Memory B cell (primary cell): Measurements from ENCODE around the gene NEK11.
"Not testable (repeated sequence)": the region's sequence is repeated elsewhere in the genome, so short reads cannot be mapped to it uniquely, and the experiment has no call there.

Experiments used
- ATAC-seq: fragments of 150-1000 bp; cut with Tn5 transposase; 2 replicates; pipeline ENCODE4 v1.10.0; 2021; ENCODE audit warnings: low read depth, mild to moderate bottlenecking, moderate library complexity
- DNase-seq, 2 donors: peaks; one replicate each; pipeline ENCODE4 v3.0.0; 2022; ENCODE audit warnings: low spot score in 2 of 2
- H3K27ac Mint-ChIP-seq: one replicate; pipeline ENCODE4 v1.8.0; 2022; ENCODE audit warnings: mild to moderate bottlenecking, moderate library complexity, mixed read lengths
- H3K27me3 Mint-ChIP-seq: one replicate; pipeline ENCODE4 v1.8.0; 2022; ENCODE audit warnings: mixed read lengths
- H3K36me3 Mint-ChIP-seq: one replicate; pipeline ENCODE4 v1.8.0; 2022; ENCODE audit warnings: mild to moderate bottlenecking, mixed read lengths
- H3K4me1 Mint-ChIP-seq: one replicate; pipeline ENCODE4 v1.8.0; 2022; ENCODE audit warnings: mixed read lengths
- H3K4me3 Mint-ChIP-seq: one replicate; pipeline ENCODE4 v1.8.0; 2022; ENCODE audit warnings: mild to moderate bottlenecking, moderate library complexity, mixed read lengths
- H3K9me3 Mint-ChIP-seq: one replicate; pipeline ENCODE4 v1.8.0; 2022; ENCODE audit warnings: mixed read lengths

Gene NEK11

GRCh38 chr3:131020122-131020693 lies 6.5 kb upstream of the NEK11 start:
- no peak overlapping the region for H3K4me3 Mint-ChIP-seq
- DNase-seq: no peak
- H3K36me3 Mint-ChIP-seq: peaks cover 27% of the 10 kb centered on the region
- H3K27me3 Mint-ChIP-seq: no peaks in the 10 kb centered on the region
- peaks cover 27% of the 10 kb centered on the region for H3K4me1 Mint-ChIP-seq
- H3K27ac Mint-ChIP-seq: peak overlapping the region; percentile 58
- peak; percentile 91 for ATAC-seq
- H3K9me3 Mint-ChIP-seq: no peaks in the 10 kb centered on the region

GRCh38 chr3:131025539-131025938 lies 1.1 kb upstream of the NEK11 start:
- Mint-ChIP-seq H3K4me1 (peaks cover 36% of the 10 kb centered on the region), H3K27me3 (no peaks in the 10 kb centered on the region), H3K4me3 (peak overlapping the region; percentile 94), H3K9me3 (no peaks in the 10 kb centered on the region), H3K27ac (peak overlapping the region; percentile 99), H3K36me3 (peaks cover 13% of the 10 kb centered on the region)
- ATAC-seq: no peak
- no peak for DNase-seq

GRCh38 chr3:131028844-131029243 lies 2.2 kb downstream of the NEK11 start:
- Mint-ChIP-seq H3K27me3 (no peaks in the 10 kb centered on the region), H3K4me1 (peaks cover 22% of the 10 kb centered on the region), H3K4me3 (no peak overlapping the region), H3K36me3 (peaks cover 9% of the 10 kb centered on the region), H3K9me3 (no peaks in the 10 kb centered on the region), H3K27ac (peak overlapping the region; percentile 67)
- DNase-seq (no peak), ATAC-seq (no peak)

- Mint-ChIP-seq H3K36me3 (no peaks in the 10 kb centered on the region), H3K4me1 (peaks cover 9% of the 10 kb centered on the region), H3K4me3 (no peak overlapping the region), H3K27me3 (no peaks in the 10 kb centered on the region), H3K27ac (no peak overlapping the region), H3K9me3 (no peaks in the 10 kb centered on the region)
- DNase-seq (no peak), ATAC-seq (no peak)
These were observed 5.0 kb downstream of the NEK11 start for GRCh38 chr3:131031660-131032059.

GRCh38 chr3:131033480-131034080 lies 6.9 kb downstream of the NEK11 start:
- ATAC-seq (peak; percentile 63), DNase-seq (peak in 1 of 2 donors; percentile 37)
- Mint-ChIP-seq H3K9me3 (no peaks in the 10 kb centered on the region), H3K36me3 (peaks cover 1% of the 10 kb centered on the region), H3K27ac (no peak overlapping the region), H3K27me3 (no peaks in the 10 kb centered on the region), H3K4me1 (no peaks in the 10 kb centered on the region), H3K4me3 (no peak overlapping the region)

- no peak overlapping the region for H3K4me3 Mint-ChIP-seq
- no peak overlapping the region for H3K27ac Mint-ChIP-seq
- H3K36me3 Mint-ChIP-seq: peaks cover 1% of the 10 kb centered on the region
- ATAC-seq (no peak), DNase-seq (no peak)
- no peaks in the 10 kb centered on the region for H3K27me3 Mint-ChIP-seq
- no peaks in the 10 kb centered on the region for H3K9me3 Mint-ChIP-seq
- H3K4me1 Mint-ChIP-seq: no peaks in the 10 kb centered on the region
These were observed 9.6 kb downstream of the NEK11 start for GRCh38 chr3:131036200-131036816.

- no peaks in the 10 kb centered on the region for H3K9me3 Mint-ChIP-seq
- DNase-seq (no peak), ATAC-seq (no peak)
- no peaks in the 10 kb centered on the region for H3K27me3 Mint-ChIP-seq
- H3K4me1 Mint-ChIP-seq: no peaks in the 10 kb centered on the region
- H3K4me3 Mint-ChIP-seq: no peak overlapping the region
- H3K36me3 Mint-ChIP-seq: peaks cover 3% of the 10 kb centered on the region
- H3K27ac Mint-ChIP-seq: no peak overlapping the region
These were observed 10.3 kb downstream of the NEK11 start for GRCh38 chr3:131036986-131037385.

GRCh38 chr3:131038326-131038725 lies 11.6 kb downstream of the NEK11 start:
- no peak overlapping the region for H3K4me3 Mint-ChIP-seq
- no peaks in the 10 kb centered on the region for H3K4me1 Mint-ChIP-seq
- no peak overlapping the region for H3K27ac Mint-ChIP-seq
- DNase-seq (no peak), ATAC-seq (no peak)
- peaks cover 4% of the 10 kb centered on the region for H3K36me3 Mint-ChIP-seq
- H3K27me3 Mint-ChIP-seq: peaks cover 2% of the 10 kb centered on the region
- peaks cover 1% of the 10 kb centered on the region for H3K9me3 Mint-ChIP-seq

- not testable (repeated sequence) for ATAC-seq, H3K4me1 Mint-ChIP-seq, H3K4me3 Mint-ChIP-seq, H3K27ac Mint-ChIP-seq, H3K36me3 Mint-ChIP-seq, H3K27me3 Mint-ChIP-seq, DNase-seq, H3K9me3 Mint-ChIP-seq
These were observed 15.8 kb downstream of the NEK11 start for GRCh38 chr3:131042271-131042985.

- H3K36me3 Mint-ChIP-seq: peaks cover 5% of the 10 kb centered on the region
- H3K27me3 Mint-ChIP-seq: peaks cover 5% of the 10 kb centered on the region
- peaks cover 9% of the 10 kb centered on the region for H3K9me3 Mint-ChIP-seq
- H3K4me3 Mint-ChIP-seq: no peak overlapping the region
- H3K4me1 Mint-ChIP-seq: peaks cover 4% of the 10 kb centered on the region
- H3K27ac Mint-ChIP-seq: no peak overlapping the region
- DNase-seq: no peak
- no peak for ATAC-seq
These were observed 20.9 kb downstream of the NEK11 start for GRCh38 chr3:131047582-131047981.

- peaks cover 5% of the 10 kb centered on the region for H3K27me3 Mint-ChIP-seq
- no peak for DNase-seq
- H3K27ac Mint-ChIP-seq: no peak overlapping the region
- peaks cover 4% of the 10 kb centered on the region for H3K4me1 Mint-ChIP-seq
- ATAC-seq: no peak
- peaks cover 5% of the 10 kb centered on the region for H3K36me3 Mint-ChIP-seq
- peaks cover 9% of the 10 kb centered on the region for H3K9me3 Mint-ChIP-seq
- no peak overlapping the region for H3K4me3 Mint-ChIP-seq
These were observed 21.4 kb downstream of the NEK11 start for GRCh38 chr3:131048030-131048429.

GRCh38 chr3:131050001-131050400 lies 23.3 kb downstream of the NEK11 start:
- ATAC-seq: no peak
- Mint-ChIP-seq H3K9me3 (no peaks in the 10 kb centered on the region), H3K36me3 (no peaks in the 10 kb centered on the region), H3K4me3 (no peak overlapping the region), H3K4me1 (peaks cover 4% of the 10 kb centered on the region), H3K27me3 (no peaks in the 10 kb centered on the region), H3K27ac (no peak overlapping the region)
- DNase-seq: no peak

- H3K27ac Mint-ChIP-seq: no peak overlapping the region
- no peaks in the 10 kb centered on the region for H3K27me3 Mint-ChIP-seq
- H3K4me3 Mint-ChIP-seq: no peak overlapping the region
- ATAC-seq (no peak), DNase-seq (no peak)
- no peaks in the 10 kb centered on the region for H3K4me1 Mint-ChIP-seq
- H3K9me3 Mint-ChIP-seq: no peaks in the 10 kb centered on the region
- no peaks in the 10 kb centered on the region for H3K36me3 Mint-ChIP-seq
These were observed 26.6 kb downstream of the NEK11 start for GRCh38 chr3:131053043-131053859.

GRCh38 chr3:131067983-131068382 lies 41.3 kb downstream of the NEK11 start:
- DNase-seq: no peak
- H3K27ac Mint-ChIP-seq: no peak overlapping the region
- H3K4me1 Mint-ChIP-seq: no peaks in the 10 kb centered on the region
- no peaks in the 10 kb centered on the region for H3K36me3 Mint-ChIP-seq
- peaks cover 2% of the 10 kb centered on the region for H3K9me3 Mint-ChIP-seq
- no peak for ATAC-seq
- no peaks in the 10 kb centered on the region for H3K27me3 Mint-ChIP-seq
- no peak overlapping the region for H3K4me3 Mint-ChIP-seq
